CD4-positive, alpha-beta T cell treated with Interleukin-10 for 1 hour (primary cell): ENCODE measurements around the gene PICK1.
"Not testable (repeated sequence)": the region's sequence is repeated elsewhere in the genome, so short reads cannot be mapped to it uniquely, and the experiment has no call there.

Source experiments
- DNase-seq: peaks from one replicate; pipeline ENCODE4 v3.0.0-alpha.2; 2020

The PICK1 gene

GRCh38 chr22:38098410-38099249 is 41.4 kb downstream of the PICK1 start:
- DNase-seq = no peak

- DNase-seq = no peak
Measured at GRCh38 chr22:38103641-38104040, 46.4 kb downstream of the PICK1 start.

- DNase-seq = no peak
Measured at GRCh38 chr22:38104084-38104483, 46.9 kb downstream of the PICK1 start.

- DNase-seq = no peak
Measured at GRCh38 chr22:38106814-38107578, 49.8 kb downstream of the PICK1 start.

GRCh38 chr22:38107692-38108515 is 50.7 kb downstream of the PICK1 start:
- no peak for DNase-seq

- no peak for DNase-seq
Measured at GRCh38 chr22:38108561-38109319, 51.5 kb downstream of the PICK1 start.

- DNase-seq = peak; percentile 19
Measured at GRCh38 chr22:38109371-38110001, 52.3 kb downstream of the PICK1 start.

GRCh38 chr22:38110008-38110862 is 53.0 kb downstream of the PICK1 start, which contains the start of gene BAIAP2L2:
Gene BAIAP2L2, minus strand, starts transcription at chr22:38110684. Its CDS starts 159 bp downstream, at chr22:38110525.
- no peak for DNase-seq

- no peak for DNase-seq
Measured at GRCh38 chr22:38110863-38111852, 54.0 kb downstream of the PICK1 start.

- no peak for DNase-seq
Measured at GRCh38 chr22:38111925-38112355, 54.7 kb downstream of the PICK1 start.

- DNase-seq = no peak
Measured at GRCh38 chr22:38112381-38112780, 55.2 kb downstream of the PICK1 start.

GRCh38 chr22:38114484-38115398 is 57.5 kb downstream of the PICK1 start:
- DNase-seq = peak; percentile 78

- no peak for DNase-seq
Measured at GRCh38 chr22:38115423-38116205, 58.4 kb downstream of the PICK1 start.

GRCh38 chr22:38117556-38117955 is 60.4 kb downstream of the PICK1 start:
- DNase-seq = not testable (repeated sequence)

- no peak for DNase-seq
Measured at GRCh38 chr22:38118182-38118581, 61.0 kb downstream of the PICK1 start.

GRCh38 chr22:38118747-38119146 is 61.5 kb downstream of the PICK1 start:
- DNase-seq = not testable (repeated sequence)

GRCh38 chr22:38120359-38121110 is 63.3 kb downstream of the PICK1 start:
- no peak for DNase-seq
